Panc1 (cell line): ENCODE measurements around the gene GRIK3. TPM values are rescaled to one million over a fixed set of nuclear protein-coding genes. Genes with fewer than 3 reads are reported as not detected.

Experiments
- ATAC-seq: fragments of 200-7000 bp; cut with Tn5 transposase; 2 replicates; pipeline ENCODE4 v1.9.1; 2020; ENCODE audit warnings: mild to moderate bottlenecking, moderate library complexity
- BruUV-seq: library from RNA; stranded (reverse); fragments of 400-500 nt; replicated peaks from 2 replicates; lab custom pipeline; 2021; lab: Mats Ljungman, UMichigan
- CTCF ChIA-PET: fragments of 300-600 bp; sonication (Branson Sonifier 250); formaldehyde crosslinking; loops from one replicate; lab custom pipeline; 2022; ENCODE audit warnings: antibody characterized with exemption; lab: Charles Lee
- POLR2A ChIA-PET: fragments of 300-600 bp; sonication (Branson Sonifier 250); formaldehyde crosslinking; loops from one replicate; lab custom pipeline; 2022; ENCODE audit warnings: antibody characterized with exemption; lab: Charles Lee
- DNase-seq: peaks from one replicate; pipeline ENCODE4 v3.0.0-alpha.2; 2010; ENCODE audit warnings: low read depth, low spot score
- H3K27ac ChIP-seq: 2 replicates; pipeline ENCODE4 v1.5.1; 2011; ENCODE audit warnings: mild to moderate bottlenecking, low read length, inconsistent platforms
- H3K27me3 ChIP-seq: fragments of 200-500 bp; sonication (Bioruptor generic); 2 replicates; pipeline ENCODE4 v1.6.0; 2014; ENCODE audit warnings: low read length, inconsistent platforms; ENCODE audit not compliant: control insufficient read depth, insufficient read depth
- H3K36me3 ChIP-seq: fragments of 200-500 bp; sonication (Bioruptor generic); 2 replicates; pipeline ENCODE4 v1.5.1; 2014; ENCODE audit warnings: inconsistent platforms, mild to moderate bottlenecking, low read length, moderate library complexity; ENCODE audit not compliant: control insufficient read depth, insufficient read depth
- H3K4me1 ChIP-seq: 2 replicates; pipeline ENCODE4 v1.5.1; 2011; ENCODE audit warnings: inconsistent platforms, mild to moderate bottlenecking, low read length, moderate library complexity; ENCODE audit not compliant: control insufficient read depth, insufficient read depth
- H3K4me3 ChIP-seq, 2 experiments: 2 replicates each; pipeline ENCODE4 v1.5.1; 2011 to 2012; ENCODE audit warnings: low read depth in 2 of 2, low read length in 2 of 2, mild to moderate bottlenecking in 2 of 2, inconsistent platforms in 1 of 2, moderate library complexity in 1 of 2
- H3K9me3 ChIP-seq: fragments of 200-500 bp; sonication (Bioruptor generic); 2 replicates; pipeline ENCODE4 v1.5.1; 2014; ENCODE audit warnings: low read depth, mild to moderate bottlenecking, inconsistent platforms, low read length, moderate library complexity; ENCODE audit not compliant: control insufficient read depth, insufficient read depth
- POLR2AphosphoS5 ChIP-seq: IDR thresholded peaks from 2 replicates; pipeline ENCODE4 v1.6.1; 2012; ENCODE audit warnings: mild to moderate bottlenecking, low read depth, low read length, moderate library complexity
- REST ChIP-seq, 2 experiments: IDR thresholded peaks; 2 replicates each; pipeline ENCODE4 v1.6.1; 2011 to 2012; ENCODE audit warnings: low read depth in 2 of 2, control low read depth in 1 of 2, low read length in 1 of 2, mild to moderate bottlenecking in 1 of 2, moderate library complexity in 1 of 2; ENCODE audit not compliant: insufficient read depth in 1 of 2
- SIN3A ChIP-seq: IDR thresholded peaks from 2 replicates; pipeline ENCODE4 v1.6.1; 2012; ENCODE audit warnings: low read depth, mild to moderate bottlenecking, low read length, moderate library complexity, borderline replicate concordance; ENCODE audit not compliant: insufficient read depth
- TCF7L2 ChIP-seq: IDR thresholded peaks from 2 replicates; pipeline ENCODE4 v1.6.1; 2011; ENCODE audit warnings: mild to moderate bottlenecking, low read depth, low read length, inconsistent platforms
- in situ Hi-C: cut with HindIII; loops from 2 replicates; pipeline ENCODE4 v1.10.0; 2016; ENCODE audit warnings: low sequenced_read_pairs, low pct_unique_long_range_greater_than_20kb
- intact Hi-C: fragments of 100-400 bp; cut with micrococcal nuclease; formaldehyde crosslinking; loops from one replicate; pipeline ENCODE4 v1.10.0; 2022; ENCODE audit not compliant: unreplicated experiment
- total RNA-seq: library from RNA; stranded (reverse); gene quantifications from one replicate; pipeline ENCODE4 v1.2.1, GENCODE V29; 2021; ENCODE audit not compliant: unreplicated experiment
- TF ChIP-seq, protein P1 (sequence below): fragments of 450-650 bp; IDR thresholded peaks from 2 replicates; pipeline ENCODE4 v1.5.1; 2017; ENCODE audit warnings: mild to moderate bottlenecking

Gene GRIK3
- total RNA-seq, 1 experiment from 2014 or later = not detected

DNA sequence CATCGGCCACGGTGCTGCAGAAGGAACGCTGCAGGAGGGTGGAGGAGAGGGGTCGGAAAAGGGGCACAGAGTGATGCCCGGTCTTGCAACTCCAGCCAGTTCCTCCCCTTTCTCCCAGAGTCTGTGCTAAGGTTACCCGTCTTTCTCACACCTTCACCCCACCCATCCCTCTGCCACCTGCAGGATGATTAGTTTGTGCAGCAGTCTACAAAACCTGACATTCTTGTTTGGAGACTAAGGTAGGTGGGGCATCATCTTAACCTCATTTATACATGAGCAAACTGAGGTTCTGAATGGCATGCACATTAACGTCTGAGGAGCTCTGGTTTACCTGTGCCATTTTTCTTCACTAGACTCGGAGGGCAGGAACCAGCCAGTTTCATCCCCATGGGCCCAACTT is 232.3 kb downstream of the GRIK3 start:
- DNase-seq (no peak), ATAC-seq (no peak)
- BruUV-seq = no TSS peak
- Histone ChIP-seq H3K4me1 (no peaks in the 10 kb centered on the region), H3K27ac (no peak overlapping the region), H3K36me3 (no peaks in the 10 kb centered on the region), H3K27me3 (peaks cover 16% of the 10 kb centered on the region; the same call in 1 of the 2 replicates), H3K4me3 (no peak overlapping the region), H3K9me3 (no peaks in the 10 kb centered on the region)
- ChIA-PET POLR2A (no interaction called here), CTCF (no interaction called here)
- in situ Hi-C loops = no loop called here
- TF ChIP-seq, protein P1, sequence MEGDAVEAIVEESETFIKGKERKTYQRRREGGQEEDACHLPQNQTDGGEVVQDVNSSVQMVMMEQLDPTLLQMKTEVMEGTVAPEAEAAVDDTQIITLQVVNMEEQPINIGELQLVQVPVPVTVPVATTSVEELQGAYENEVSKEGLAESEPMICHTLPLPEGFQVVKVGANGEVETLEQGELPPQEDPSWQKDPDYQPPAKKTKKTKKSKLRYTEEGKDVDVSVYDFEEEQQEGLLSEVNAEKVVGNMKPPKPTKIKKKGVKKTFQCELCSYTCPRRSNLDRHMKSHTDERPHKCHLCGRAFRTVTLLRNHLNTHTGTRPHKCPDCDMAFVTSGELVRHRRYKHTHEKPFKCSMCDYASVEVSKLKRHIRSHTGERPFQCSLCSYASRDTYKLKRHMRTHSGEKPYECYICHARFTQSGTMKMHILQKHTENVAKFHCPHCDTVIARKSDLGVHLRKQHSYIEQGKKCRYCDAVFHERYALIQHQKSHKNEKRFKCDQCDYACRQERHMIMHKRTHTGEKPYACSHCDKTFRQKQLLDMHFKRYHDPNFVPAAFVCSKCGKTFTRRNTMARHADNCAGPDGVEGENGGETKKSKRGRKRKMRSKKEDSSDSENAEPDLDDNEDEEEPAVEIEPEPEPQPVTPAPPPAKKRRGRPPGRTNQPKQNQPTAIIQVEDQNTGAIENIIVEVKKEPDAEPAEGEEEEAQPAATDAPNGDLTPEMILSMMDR = no peak
- TF ChIP-seq REST (IDR thresholded peaks at IDR 0.05; ENCODE audit: insufficient read depth in 1 of 2, low read depth in 2 of 2, low read length in 1 of 2) = no peak
- no peak for TF ChIP-seq SIN3A
- no peak for TF ChIP-seq TCF7L2
- TF ChIP-seq POLR2AphosphoS5 = no peak
- intact Hi-C loops = no loop called here

- no peak overlapping the region for H3K27ac ChIP-seq
- no peak overlapping the region for H3K4me3 ChIP-seq
- in situ Hi-C loops (no loop called here), intact Hi-C loops (no loop called here)
- TF ChIP-seq, protein P1 = no peak
- TF ChIP-seq REST (IDR thresholded peaks at IDR 0.05; ENCODE audit: insufficient read depth in 1 of 2, low read depth in 2 of 2, low read length in 1 of 2) (no peak), TCF7L2 (no peak), POLR2AphosphoS5 (no peak), SIN3A (no peak)
- H3K27me3 ChIP-seq = peaks cover 16% of the 10 kb centered on the region; the same call in 1 of the 2 replicates
- ATAC-seq (no peak), DNase-seq (no peak)
- no TSS peak for BruUV-seq
- H3K36me3 ChIP-seq = no peaks in the 10 kb centered on the region
- no peaks in the 10 kb centered on the region for H3K9me3 ChIP-seq
- no peaks in the 10 kb centered on the region for H3K4me1 ChIP-seq
- ChIA-PET POLR2A (no interaction called here), CTCF (no interaction called here)
Observed at GRCh38 chr1:36797761-36798160, 236.6 kb downstream of the GRIK3 start.
